Activated CD4-positive, alpha-beta T cell treated with anti-CD3 and anti-CD28 coated beads, Interleukin-2, amount 50 U/mL, for 4 hours (primary cell): ENCODE data around the gene KCNH6.

ENCODE experiments used
- DNase-seq, 2 experiments: peaks; one replicate each; pipeline ENCODE4 v3.0.0-alpha.2; 2020

The KCNH6 gene

GRCh38 chr17:63512388-63512787, 10.8 kb upstream of the KCNH6 start:
- no peak for DNase-seq

DNA sequence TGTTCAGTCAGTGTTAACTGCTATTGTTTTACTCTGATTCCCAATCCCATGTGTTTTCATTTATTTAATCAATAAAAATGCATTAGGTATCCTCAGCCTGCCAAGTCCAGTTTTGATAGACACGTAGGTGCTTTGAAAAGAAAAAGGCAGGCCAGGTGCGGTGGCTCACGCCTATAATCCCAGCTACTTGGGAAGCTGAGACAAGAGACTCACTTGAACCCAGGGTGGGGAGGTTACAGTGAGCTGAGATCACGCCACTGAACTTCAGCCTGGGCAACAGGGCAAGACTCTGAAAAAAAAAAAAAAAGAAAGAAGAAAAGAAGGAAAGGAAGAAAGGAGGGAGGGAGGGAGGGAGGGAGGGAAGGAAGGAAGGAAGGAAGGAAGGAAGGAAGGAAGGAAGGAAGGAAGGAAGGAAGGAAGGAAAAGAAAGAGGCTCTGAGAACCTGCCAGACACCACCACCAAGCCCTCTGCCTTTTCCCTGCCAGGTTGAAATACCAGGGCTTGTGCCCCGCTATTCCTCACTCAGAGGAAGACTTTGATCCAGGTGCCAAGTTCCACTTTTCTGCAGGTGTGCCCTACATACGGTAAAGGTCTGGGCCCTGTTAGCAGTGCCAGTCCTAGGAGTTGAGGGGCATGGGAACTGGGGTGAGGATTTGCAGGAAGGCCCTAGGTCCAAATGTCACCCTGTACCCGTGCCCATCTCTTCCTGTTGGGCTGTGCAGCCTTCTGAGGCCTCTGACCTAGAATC, 10.1 kb upstream of the KCNH6 start:
- DNase-seq = no peak

DNA sequence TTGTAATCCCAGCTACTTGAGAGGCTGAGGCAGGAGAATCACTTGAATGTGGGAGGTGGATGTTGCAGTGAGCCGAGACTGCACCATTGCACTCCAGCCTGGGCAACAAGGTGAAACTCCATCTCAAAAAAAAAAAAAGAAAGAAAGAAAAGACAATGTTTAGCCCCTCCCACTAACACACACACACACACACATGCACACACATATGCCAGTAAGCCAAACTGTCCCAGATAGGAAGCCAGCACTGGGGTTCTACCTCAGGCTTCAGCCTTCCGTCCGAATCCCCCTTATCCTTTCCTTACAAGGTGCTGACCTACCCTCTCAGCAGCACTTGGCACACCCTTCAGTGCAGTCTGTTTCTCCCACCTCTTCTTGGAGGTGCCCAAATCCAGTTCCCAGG, 8.7 kb upstream of the KCNH6 start:
- DNase-seq = no peak

GRCh38 chr17:63514974-63515373, 8.2 kb upstream of the KCNH6 start:
- no peak for DNase-seq

DNA sequence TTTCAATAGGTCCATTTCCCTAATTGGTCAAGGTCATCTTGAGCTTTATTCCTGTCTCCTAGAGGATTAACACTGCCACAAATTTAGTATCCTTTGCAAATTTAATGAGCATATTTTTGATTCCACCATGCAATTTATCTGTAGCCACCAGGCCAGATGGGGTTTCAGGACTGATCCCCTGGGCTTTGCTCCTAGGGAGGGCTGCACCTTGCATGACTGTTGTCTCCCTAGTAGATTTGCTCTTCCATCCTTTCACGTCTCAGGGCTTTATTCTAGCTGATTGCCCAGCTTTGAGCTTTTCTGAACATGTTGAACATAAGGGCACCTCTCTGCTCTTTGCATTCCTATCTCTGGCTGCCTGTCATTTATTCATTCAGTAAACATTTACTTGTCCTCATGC, 7.7 kb upstream of the KCNH6 start:
- DNase-seq = no peak

DNA sequence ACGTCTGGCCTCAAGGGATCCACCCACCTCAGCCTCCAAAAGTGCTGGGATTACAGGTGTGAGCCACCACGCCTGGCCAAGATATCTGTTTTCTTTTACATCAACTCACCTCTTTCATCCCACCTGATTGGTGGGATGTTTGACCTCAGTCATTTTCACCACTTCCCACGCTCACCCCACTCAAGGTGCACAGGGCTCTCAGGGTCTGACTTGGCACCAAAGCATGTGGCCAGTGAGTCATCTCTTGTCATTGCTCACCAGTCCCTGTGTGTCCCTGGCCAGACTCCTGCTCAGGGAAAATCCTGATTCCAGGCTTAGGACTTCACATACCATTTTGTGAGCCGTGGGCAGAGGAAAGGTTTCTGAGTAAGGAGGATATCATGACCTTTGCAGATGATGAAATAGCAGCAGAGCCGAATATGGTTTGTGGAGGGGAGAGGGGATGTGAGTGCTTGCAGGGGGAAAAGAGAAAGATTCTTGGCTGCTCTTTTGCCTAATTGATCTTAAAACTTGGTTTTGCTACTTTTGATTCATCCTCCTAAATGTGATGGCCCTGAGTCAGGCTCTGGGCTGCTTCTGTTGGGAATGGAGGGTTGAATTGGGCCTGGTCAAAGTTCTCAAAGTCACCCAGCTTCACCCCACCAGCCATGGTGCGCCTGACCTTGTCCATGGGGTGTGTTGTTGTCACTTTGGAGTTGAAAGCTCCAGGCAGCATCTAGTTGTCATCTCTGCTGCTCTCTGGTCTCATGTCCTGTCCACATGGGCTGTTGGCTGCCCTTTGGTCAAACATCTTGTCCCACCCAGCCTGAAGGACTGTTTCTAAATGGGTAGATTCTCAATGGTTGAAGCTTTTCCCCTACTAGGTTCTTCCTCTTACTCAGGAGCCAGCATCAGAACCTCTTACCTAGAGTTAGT, 6.0 kb upstream of the KCNH6 start:
- no peak for DNase-seq

- no peak for DNase-seq
These were observed 5.2 kb upstream of the KCNH6 start for GRCh38 chr17:63517825-63518534.

DNA sequence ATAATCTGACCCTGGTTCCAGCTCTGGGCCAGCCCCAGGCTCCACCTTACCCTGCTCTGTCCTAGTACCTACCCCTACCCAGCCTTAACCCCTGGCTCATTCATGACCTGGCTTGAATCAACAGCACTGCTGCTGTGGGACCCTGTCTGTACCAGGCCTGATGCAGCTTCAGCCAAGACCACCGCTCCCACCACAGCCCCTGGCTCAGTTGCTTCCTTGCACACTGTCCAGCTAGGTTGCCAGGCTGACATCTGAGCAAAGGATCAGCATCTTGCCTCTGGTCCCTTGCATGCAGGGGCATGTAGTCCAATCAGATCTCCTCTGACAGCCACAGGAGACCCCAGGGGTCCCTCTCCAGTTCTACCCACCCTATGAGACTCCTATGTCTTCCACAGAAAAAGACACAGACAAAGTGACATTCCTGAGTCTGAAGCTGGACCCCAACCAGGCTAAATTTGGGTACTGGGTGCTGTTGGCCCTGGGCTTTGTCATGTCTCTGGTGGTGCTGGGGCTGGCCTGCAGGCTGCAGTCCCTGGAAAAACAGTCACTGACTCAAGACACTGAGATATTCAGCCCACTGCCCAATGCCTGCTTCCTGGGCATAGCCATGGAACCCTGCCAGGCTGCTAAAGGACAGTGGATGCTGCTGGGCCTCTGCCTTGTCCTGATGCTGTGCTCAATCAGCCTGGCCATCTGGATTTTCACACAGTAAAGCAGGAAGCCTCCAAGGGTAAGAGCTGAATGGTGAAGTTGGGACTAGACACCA, 3.9 kb upstream of the KCNH6 start:
- no peak for DNase-seq

- DNase-seq = no peak
These were observed 2.9 kb upstream of the KCNH6 start for GRCh38 chr17:63519972-63520882.

GRCh38 chr17:63524051-63524450, 893 bp downstream of the KCNH6 start:
- no peak for DNase-seq

DNA sequence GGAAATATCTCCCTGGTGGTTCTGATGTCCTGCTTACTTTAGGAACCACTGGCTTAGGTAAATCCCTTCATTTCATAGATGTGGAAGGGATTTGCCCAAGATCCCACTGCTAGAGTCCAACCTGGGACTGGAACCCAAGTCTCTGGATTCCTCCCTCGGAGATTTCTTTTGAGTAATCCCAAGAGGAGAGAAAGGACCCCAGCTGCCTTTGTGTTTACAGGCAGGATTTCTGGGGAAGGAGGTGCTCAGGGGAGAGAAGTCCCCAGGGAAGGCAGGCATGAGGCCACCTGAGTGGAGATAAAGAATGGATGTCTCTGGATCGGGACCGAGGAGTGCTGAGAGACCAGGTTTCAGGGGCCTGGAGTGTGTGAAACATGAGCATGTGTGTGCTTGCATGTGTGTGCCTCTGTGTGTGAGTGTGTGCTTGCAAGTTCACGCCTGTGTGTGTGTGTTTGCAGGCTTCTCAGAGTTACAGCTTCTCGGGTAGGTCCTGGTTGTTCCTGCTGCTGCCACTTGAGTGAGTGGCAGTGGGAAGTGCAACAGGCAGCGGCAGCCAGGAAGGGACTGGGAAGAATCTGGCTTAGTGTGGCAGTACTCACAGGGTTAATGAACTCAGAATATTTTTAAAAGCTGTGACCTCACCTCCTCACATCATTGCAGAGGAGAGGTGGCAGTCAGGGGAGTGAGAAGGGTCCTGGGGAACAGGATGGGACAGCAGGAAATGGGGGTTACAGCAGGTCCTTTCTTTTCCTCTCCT, 2.2 kb downstream of the KCNH6 start:
- no peak for DNase-seq

DNA sequence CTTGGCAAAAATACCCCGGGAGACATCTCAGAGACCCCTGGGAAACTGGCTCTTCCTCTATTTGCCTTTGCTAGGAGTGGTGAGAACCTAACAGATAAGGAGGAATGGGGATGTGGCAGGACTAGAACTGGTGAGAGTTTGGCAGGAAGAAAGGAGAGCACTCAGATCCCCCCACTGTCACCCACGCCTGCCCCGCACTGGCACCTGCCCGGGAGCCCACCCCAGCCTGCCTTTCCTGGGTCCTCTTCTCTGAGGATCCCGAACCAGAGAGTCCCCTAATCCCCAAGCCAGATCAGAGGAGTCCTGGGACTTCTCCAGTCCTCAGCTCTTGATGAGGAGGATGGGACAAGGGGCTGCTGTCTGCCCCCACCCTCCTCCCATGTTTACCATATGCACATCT, 3.7 kb downstream of the KCNH6 start:
- DNase-seq = no peak

GRCh38 chr17:63528183-63528582, 5.0 kb downstream of the KCNH6 start:
- DNase-seq = no peak

GRCh38 chr17:63529711-63530556, 6.8 kb downstream of the KCNH6 start:
- DNase-seq = no peak

DNA sequence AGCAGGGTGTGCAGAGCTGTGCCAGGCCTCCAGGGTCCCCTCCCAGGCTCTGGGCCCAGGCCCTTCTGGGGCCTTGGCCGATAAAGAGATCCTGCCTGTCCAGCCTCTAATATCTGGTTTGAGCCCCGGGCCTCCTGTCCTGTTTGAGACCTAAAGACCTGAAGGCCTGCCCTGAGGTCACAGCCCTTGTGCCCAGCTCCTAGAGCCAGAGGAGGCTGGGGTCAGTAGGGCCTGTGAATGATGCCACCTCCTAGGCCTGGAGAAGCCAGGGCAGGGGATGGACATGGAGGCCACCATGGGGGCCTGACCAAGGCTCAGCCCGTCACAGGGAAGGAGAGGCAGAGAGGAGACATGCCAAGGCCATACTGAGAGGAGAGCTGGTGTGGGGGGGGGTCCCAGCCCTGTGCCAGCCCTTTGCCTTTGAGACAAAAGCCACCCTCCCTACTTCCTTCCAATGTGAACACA, 7.4 kb downstream of the KCNH6 start:
- DNase-seq = no peak

DNA sequence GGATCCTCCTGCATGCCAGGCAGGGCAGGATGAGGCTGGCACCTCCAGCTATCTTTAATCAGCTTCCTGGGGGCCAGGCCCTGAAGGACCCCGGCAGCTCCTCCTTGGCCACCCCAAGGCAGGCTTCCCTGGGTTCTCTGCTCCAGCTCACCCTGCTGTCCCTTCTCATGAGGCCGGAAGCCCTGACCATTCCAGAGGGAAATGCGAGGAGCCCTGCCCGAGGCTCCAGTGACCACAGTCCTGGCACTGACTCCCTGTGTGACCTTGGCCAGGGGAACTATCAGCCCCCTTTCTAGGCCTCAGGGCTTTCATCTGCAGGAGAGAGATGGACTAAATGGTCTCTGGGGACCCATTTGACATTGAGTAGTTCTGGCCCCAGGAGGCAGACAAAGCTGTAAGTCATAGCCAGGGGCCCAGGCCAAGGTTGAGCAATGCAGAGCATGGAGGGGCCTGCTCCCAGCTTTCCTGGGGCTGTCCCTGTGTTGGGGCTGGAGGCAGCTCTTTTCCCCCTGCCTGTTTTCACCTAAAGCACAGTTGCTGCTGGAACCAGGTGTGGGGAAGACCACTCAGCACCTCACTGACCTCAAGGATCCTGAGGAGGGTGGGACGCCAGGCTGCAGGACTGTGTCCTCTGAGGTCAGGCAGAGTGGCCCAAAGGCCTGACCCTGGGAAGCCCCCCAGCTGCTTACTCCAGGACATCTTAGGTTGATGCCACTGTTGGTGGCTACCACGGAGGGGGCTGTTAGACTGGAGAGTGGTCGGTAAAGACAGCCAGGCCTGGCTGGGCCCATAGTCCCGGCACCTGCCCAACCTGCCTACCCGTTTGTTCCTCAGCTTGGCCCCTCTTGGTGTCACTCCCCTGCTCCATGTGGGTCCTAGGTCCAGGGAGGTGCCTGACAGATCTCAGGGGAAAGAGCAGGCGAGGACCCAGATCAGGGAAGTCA, 8.1 kb downstream of the KCNH6 start:
- no peak for DNase-seq

GRCh38 chr17:63533433-63534077, 10.4 kb downstream of the KCNH6 start:
- DNase-seq = no peak

- DNase-seq = no peak
These were observed 11.0 kb downstream of the KCNH6 start for GRCh38 chr17:63534078-63534570.
